Lower leg skin (tissue), 4 donors: ENCODE measurements around the gene HERC2. TPM values are rescaled to one million over a fixed set of nuclear protein-coding genes. Genes with fewer than 3 reads are reported as not detected.

Experiments
- DNase-seq, 2 donors: peaks; one replicate each; pipeline ENCODE4 v3.0.0-alpha.2; 2019; ENCODE audit warnings: low spot score in 2 of 2
- H3K4me3 ChIP-seq: fragments of 200-600 bp; sonication (generic); 2 replicates; pipeline ENCODE4 v1.5.1; 2017; ENCODE audit warnings: mild to moderate bottlenecking, low read depth; ENCODE audit not compliant: poor library complexity, severe bottlenecking
- CTCF ChIP-seq, 3 donors: fragments of 450-650 bp; IDR thresholded peaks; one replicate each; pipeline ENCODE4 v1.5.1; 2016; ENCODE audit warnings: antibody characterized with exemption in 3 of 3, mild to moderate bottlenecking in 3 of 3, moderate library complexity in 2 of 3
- POLR2A ChIP-seq, 2 donors: fragments of 450-650 bp; IDR thresholded peaks; one replicate each; pipeline ENCODE4 v1.6.1; 2016 to 2017; ENCODE audit warnings: antibody characterized with exemption in 2 of 2, mild to moderate bottlenecking in 1 of 2, moderate library complexity in 1 of 2
- WGBS, 2 donors: methylation state at CpG; one replicate each; pipeline ENCODE4 v1.1.5; 2018; 5-methylcytosine and 5-hydroxymethylcytosine counted together
- intact Hi-C: fragments of 100-400 bp; cut with DNase I; formaldehyde crosslinking; loops from one replicate; pipeline ENCODE4 v1.15.0; 2023; ENCODE audit warnings: low total_unique reads
- total RNA-seq, 4 donors: library from RNA; depleted of rRNA; stranded (reverse); fragments of >200 nt; gene quantifications; one replicate each; pipeline ENCODE4 v1.1.0, GENCODE V29; 2016

HERC2 gene
- total RNA-seq, 4 donors from 2014 or later = 33.3 to 57.0 (median 48.4) TPM

- intact Hi-C loops = no loop called here
- no peak for TF ChIP-seq CTCF (IDR thresholded peaks at IDR 0.05)
- no peak for TF ChIP-seq POLR2A (IDR thresholded peaks at IDR 0.05)
- 24 to 42% methylated on average over 1 of the region's 1 CpG for WGBS, 2 donors
- no peak for DNase-seq
- no peak overlapping the region for H3K4me3 ChIP-seq
Measured at GRCh38 chr15:28078191-28078719, 243.7 kb downstream of the HERC2 start.

- 30 to 36% methylated on average over 1 of the region's 1 CpG for WGBS, 2 donors
- H3K4me3 ChIP-seq = no peak overlapping the region
- intact Hi-C loops = no loop called here
- no peak for DNase-seq
- TF ChIP-seq CTCF (IDR thresholded peaks at IDR 0.05) (no peak), POLR2A (IDR thresholded peaks at IDR 0.05) (no peak)
Measured at GRCh38 chr15:28075573-28075972, 246.4 kb downstream of the HERC2 start.

GRCh38 chr15:28068930-28069329 lies 253.0 kb downstream of the HERC2 start:
- intact Hi-C loops = no loop called here
- TF ChIP-seq POLR2A (IDR thresholded peaks at IDR 0.05) = no peak
- no peak for TF ChIP-seq CTCF (IDR thresholded peaks at IDR 0.05)
- WGBS, 2 donors = 54 to 78% methylated on average over 1 of the region's 1 CpG
- no peak for DNase-seq
- no peak overlapping the region for H3K4me3 ChIP-seq

GRCh38 chr15:28066231-28066630 lies 255.7 kb downstream of the HERC2 start:
- TF ChIP-seq CTCF (IDR thresholded peaks at IDR 0.05) (no peak), POLR2A (IDR thresholded peaks at IDR 0.05) (no peak)
- intact Hi-C loops = no loop called here
- DNase-seq = no peak
- WGBS, 2 donors = 37 to 63% methylated on average over 3 of the region's 3 CpGs
- no peak overlapping the region for H3K4me3 ChIP-seq

Other genes with a start within 250 kb of the HERC2 start
- 10 to 100 TPM; 12.0 to 15.8 (median 13.9) TPM for gene OCA2, start 222.9 kb downstream of the HERC2 start, total RNA-seq
- not detected for gene GOLGA6L24, start 35.9 kb upstream of the HERC2 start, total RNA-seq
- gene GOLGA8F, start 56.5 kb upstream of the HERC2 start, total RNA-seq = not detected
- gene GOLGA8G, start 210.8 kb upstream of the HERC2 start, total RNA-seq = under 1 TPM in 1 of 4 donors, not detected in 3; 0.10 TPM
- gene GOLGA6L25, start 231.4 kb upstream of the HERC2 start, total RNA-seq = not detected